HG03460 (cell line): Measurements from ENCODE around the gene CACNA1I.
"Not testable (repeated sequence)": the region's sequence is repeated elsewhere in the genome, so short reads cannot be mapped to it uniquely, and the experiment has no call there.

Source experiments
- ATAC-seq: cut with Tn5 transposase; IDR thresholded peaks from one replicate; pipeline ENCODE4 v1.9.1; 2021; ENCODE audit not compliant: unreplicated experiment

Gene CACNA1I

DNA sequence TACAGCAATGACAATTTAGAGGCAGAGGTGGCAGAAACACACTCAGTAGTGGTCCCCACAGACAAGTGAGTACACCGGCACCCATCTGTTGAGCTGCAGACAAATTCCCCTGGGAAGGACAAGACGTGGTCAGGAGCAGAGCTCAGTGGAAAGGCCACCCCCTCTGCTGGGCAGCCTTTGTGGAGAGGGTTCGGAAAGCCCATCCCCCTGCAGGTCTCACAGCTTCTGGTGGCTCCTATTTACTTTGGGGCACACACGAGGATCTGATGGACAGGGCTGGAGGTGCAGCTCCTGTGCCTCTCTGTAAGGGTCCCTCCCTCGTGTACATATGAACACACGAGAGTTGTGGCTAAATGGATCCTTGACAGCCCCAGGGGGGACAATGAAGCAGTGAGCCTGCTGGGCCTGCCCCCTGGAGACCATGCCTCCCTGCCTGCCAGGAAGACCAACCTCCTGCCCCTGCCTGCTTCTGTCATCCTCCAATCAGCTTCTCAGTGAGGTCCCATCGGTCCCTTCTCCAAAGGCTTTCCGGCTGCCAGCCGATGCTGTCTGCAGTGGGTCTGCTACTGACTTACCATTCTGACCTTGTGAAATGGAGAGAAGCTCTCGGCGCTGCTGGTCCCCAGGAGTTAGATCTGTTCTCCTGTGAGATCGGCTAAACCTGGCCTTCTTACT, 161.5 kb downstream of the CACNA1I start:
- ATAC-seq = no peak

DNA sequence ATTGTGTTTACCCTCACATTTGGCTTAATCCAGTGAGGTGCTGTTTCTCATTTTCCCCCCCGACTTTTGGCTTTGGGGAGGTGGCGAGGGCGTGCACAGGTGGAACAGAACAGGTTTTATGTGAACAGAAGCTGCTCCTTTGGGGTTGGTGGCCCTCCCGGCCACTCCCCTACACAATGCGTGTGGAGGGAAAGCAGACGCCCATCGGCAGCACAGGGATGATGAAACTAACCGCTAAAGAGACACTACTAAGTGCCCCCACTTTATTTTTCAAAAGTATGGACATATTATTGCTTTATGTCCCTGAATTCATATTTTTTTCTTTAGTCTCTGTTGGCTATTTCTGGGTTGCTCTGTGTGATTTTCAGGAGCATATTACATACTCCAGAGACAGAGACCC, 162.1 kb downstream of the CACNA1I start:
- no peak for ATAC-seq

DNA sequence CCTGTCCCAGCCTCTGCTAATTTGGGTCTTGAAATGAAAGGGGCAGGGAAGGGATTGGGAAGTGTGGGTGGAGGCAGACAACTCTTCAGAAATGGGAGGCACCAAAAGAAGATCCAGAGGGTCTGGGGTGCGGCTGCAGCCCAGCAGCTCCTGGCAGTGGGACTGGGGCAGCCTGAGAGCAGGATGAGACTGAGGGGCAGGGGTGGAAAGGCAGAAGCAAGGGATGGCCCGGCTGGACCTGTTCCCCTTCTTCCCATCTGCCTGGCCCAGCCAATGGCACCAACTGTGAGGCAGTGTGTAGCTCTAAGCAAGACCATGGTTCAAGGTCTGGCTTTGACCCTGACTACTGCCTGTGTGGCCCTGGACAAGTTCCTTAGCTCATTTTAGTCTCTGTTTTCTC, 162.6 kb downstream of the CACNA1I start:
- no peak for ATAC-seq

DNA sequence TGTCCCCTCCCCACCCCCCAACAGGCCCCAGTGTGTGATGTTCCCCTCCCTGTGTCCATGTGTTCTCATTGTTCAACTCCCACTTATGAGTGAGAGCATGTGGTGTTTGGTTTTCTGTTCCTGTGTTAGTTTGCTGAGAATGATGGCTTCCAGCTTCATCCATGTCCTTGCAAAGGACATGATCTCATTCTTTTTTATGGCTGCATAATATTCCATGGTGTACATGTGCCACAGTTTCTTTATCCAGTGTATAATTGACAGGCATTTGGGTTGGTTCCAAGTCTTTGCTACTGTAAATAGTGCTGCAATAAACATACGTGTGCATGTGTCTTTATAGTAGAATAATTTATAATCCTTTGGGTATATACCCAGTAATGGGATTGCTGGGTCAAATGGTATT, 163.5 kb downstream of the CACNA1I start:
- not testable (repeated sequence) for ATAC-seq

DNA sequence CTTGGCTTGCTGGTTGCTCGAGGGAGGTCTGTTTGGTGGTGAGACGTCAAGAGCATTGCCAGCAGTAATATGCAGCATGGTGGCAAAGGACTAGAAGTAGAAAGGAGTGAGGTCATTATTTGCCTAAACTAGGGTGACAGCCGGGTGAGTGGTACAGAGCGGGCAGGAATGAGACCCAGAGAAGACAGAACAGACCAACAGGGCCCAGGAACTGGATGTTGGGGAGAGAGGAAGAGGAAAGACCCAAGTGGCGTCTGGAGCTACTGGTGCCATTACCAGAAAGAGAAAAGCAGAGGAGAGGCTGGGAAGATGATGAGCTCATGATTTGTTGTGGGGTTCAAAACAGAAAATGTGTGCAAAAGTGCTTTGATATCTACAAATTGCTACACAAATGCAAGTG, 164.3 kb downstream of the CACNA1I start:
- no peak for ATAC-seq

DNA sequence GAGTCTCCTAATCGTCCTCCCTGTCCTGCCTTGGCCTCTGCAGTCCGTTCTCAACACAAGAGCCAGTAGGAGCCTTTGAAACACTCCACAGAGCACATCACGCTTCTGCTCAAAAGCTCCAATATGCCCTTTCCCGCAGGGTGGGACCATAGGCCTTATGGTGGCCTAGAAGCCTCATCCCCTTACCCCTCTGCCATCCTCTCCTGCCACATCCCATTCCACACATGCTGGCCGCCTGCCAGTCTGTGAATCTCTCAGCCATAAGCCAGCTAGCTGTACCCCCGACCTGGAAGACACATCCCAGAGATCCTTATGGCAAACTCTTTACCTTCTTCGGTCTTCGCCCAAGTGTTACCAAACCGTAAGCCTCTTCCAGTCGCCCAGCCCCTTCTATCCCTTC, 165.2 kb downstream of the CACNA1I start:
- no peak for ATAC-seq

DNA sequence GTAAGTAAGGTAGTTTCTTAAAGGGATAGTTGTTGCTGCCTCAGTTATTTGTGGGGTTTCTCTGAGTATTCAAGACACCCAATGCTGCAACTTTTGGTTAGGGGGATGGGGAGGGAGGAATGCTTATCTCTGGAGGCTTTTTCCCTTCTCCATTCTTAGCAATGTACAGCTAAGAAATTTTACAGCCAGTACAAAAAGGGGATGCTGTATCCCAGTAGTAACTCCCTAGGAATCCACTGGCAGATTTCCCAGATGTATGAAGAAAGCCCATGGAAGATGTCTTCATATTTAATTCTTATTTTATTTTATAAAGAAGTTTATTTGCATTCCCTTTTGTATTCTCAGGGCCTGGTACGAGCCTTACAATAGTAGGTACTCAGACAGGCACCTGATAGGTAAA, 168.2 kb downstream of the CACNA1I start:
- no peak for ATAC-seq
